ENCODE measurements around the gene ADAMTS12. TPM values are rescaled to one million over a fixed set of nuclear protein-coding genes. Genes with fewer than 3 reads are reported as not detected.

Gene ADAMTS12
- total RNA-seq, 3 donors from 2014 or later (not counting 1 experiment from before 2014, with no cell fraction given) = not detected

DNA sequence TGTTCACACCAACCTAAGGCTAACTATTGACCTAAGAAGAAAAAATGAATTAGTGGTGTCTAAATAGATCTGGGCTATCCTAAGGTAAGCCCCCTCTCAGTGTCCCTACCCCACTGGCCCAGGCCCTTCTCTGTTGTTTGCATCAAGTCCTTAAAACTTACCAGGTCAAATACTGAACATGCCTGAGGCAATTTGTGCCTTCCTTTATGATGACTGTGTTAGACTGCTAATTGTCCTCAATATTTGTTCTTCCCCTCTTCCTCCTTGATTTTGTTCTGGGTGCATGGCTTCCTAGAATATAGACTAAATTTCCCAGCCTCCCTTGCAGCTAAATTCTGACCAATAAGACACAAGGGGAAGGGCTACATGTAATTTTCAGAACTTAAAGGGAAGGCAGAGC is 199.9 kb downstream of the ADAMTS12 start:
- Mint-ChIP-seq H3K27me3 (ENCODE audit: low read depth in 2 of 2) (no peaks in the 10 kb centered on the region), H3K36me3 (no peaks in the 10 kb centered on the region), H3K4me1 (no peaks in the 10 kb centered on the region), H3K4me3 (no peak overlapping the region), H3K27ac (no peak overlapping the region), H3K9me3 (peaks cover 5 to 6% of the 10 kb centered on the region in 2 donors)
- no peaks in the 10 kb centered on the region for H3K27me3 ChIP-seq (ENCODE audit: control insufficient read depth, insufficient read depth, low read length)
- DNase-seq = no peak
- no peak overlapping the region for H3K4me3 ChIP-seq (ENCODE audit: low read length)
- no peak overlapping the region for H3K27ac ChIP-seq (ENCODE audit: low read length)
- H3K36me3 ChIP-seq (ENCODE audit: control insufficient read depth, insufficient read depth, low read length) = no peaks in the 10 kb centered on the region
- H3K9me3 ChIP-seq (ENCODE audit: control insufficient read depth, insufficient read depth, low read length) = no peaks in the 10 kb centered on the region
- no peak for ATAC-seq
- intact Hi-C loops (cut with micrococcal nuclease) = no loop called here
- no peak for TF ChIP-seq CTCF (IDR thresholded peaks at IDR 0.05)
- no peaks in the 10 kb centered on the region for H3K4me1 ChIP-seq (ENCODE audit: control insufficient read depth, insufficient read depth, low read length)

DNA sequence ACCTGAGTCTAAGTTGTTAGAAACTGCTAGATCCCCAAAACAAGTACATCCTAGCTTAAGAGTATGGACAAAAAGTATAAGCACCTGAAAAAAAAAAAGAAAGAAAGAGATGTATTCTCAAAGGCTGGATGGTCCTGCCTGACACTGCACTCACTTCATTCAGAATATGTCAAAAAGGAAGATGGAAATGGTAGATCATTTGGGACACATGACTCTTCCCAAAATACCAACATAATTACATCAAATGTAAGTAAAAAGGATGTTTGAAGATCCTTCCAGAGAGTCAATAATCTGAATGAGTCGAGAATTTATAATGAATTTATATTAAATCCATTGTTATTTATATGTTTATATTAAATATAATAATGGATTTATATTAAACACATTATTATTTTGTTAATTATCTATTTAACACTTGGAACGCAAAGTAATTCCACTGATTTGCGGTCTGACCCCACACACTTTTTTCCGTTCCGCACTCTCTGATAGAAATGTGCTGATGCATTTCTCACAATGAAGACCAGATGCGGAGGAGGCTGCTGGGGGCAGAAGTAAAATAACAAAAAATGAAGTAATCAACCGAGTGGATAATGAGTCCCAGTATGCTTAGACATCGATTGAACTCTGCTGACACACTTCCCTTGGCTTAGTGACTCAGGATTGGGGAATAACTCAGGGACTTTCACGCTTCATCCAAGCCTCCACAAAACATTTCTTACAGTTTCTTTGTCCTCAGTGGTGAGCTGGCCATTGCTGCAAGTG is 201.2 kb downstream of the ADAMTS12 start:
- Mint-ChIP-seq H3K4me3 (no peak overlapping the region), H3K36me3 (no peaks in the 10 kb centered on the region), H3K4me1 (no peaks in the 10 kb centered on the region), H3K27ac (no peak overlapping the region), H3K27me3 (ENCODE audit: low read depth in 2 of 2) (no peaks in the 10 kb centered on the region), H3K9me3 (peaks cover 5 to 6% of the 10 kb centered on the region in 2 donors)
- intact Hi-C loops (cut with micrococcal nuclease) = no loop called here
- no peak for TF ChIP-seq CTCF (IDR thresholded peaks at IDR 0.05)
- no peaks in the 10 kb centered on the region for H3K9me3 ChIP-seq (ENCODE audit: control insufficient read depth, insufficient read depth, low read length)
- ATAC-seq = no peak
- no peaks in the 10 kb centered on the region for H3K27me3 ChIP-seq (ENCODE audit: control insufficient read depth, insufficient read depth, low read length)
- no peak for DNase-seq
- no peak overlapping the region for H3K4me3 ChIP-seq (ENCODE audit: low read length)
- H3K36me3 ChIP-seq (ENCODE audit: control insufficient read depth, insufficient read depth, low read length) = no peaks in the 10 kb centered on the region
- H3K27ac ChIP-seq (ENCODE audit: low read length) = no peak overlapping the region
- no peaks in the 10 kb centered on the region for H3K4me1 ChIP-seq (ENCODE audit: control insufficient read depth, insufficient read depth, low read length)
- WGBS (ENCODE audit: insufficient coverage) = 86% methylated on average over 8 of the region's 9 CpGs

- Histone ChIP-seq H3K9me3 (ENCODE audit: control insufficient read depth, insufficient read depth, low read length) (no peaks in the 10 kb centered on the region), H3K36me3 (ENCODE audit: control insufficient read depth, insufficient read depth, low read length) (no peaks in the 10 kb centered on the region), H3K27ac (ENCODE audit: low read length) (no peak overlapping the region), H3K4me3 (ENCODE audit: low read length) (no peak overlapping the region), H3K27me3 (ENCODE audit: control insufficient read depth, insufficient read depth, low read length) (no peaks in the 10 kb centered on the region), H3K4me1 (ENCODE audit: control insufficient read depth, insufficient read depth, low read length) (no peaks in the 10 kb centered on the region)
- H3K4me1 Mint-ChIP-seq = no peaks in the 10 kb centered on the region
- no peak for DNase-seq
- TF ChIP-seq CTCF (IDR thresholded peaks at IDR 0.05) = no peak
- H3K27ac Mint-ChIP-seq = no peak overlapping the region
- no peaks in the 10 kb centered on the region for H3K36me3 Mint-ChIP-seq
- H3K4me3 Mint-ChIP-seq = no peak overlapping the region
- peaks cover 0 to 2% of the 10 kb centered on the region in 2 donors for H3K9me3 Mint-ChIP-seq
- no peak for ATAC-seq
- 90% methylated on average over 4 of the region's 4 CpGs for WGBS (ENCODE audit: insufficient coverage)
- H3K27me3 Mint-ChIP-seq (ENCODE audit: low read depth in 2 of 2) = no peaks in the 10 kb centered on the region
- intact Hi-C loops (cut with micrococcal nuclease) = no loop called here
Measured at GRCh38 chr5:33688526-33688925, 203.3 kb downstream of the ADAMTS12 start.

DNA sequence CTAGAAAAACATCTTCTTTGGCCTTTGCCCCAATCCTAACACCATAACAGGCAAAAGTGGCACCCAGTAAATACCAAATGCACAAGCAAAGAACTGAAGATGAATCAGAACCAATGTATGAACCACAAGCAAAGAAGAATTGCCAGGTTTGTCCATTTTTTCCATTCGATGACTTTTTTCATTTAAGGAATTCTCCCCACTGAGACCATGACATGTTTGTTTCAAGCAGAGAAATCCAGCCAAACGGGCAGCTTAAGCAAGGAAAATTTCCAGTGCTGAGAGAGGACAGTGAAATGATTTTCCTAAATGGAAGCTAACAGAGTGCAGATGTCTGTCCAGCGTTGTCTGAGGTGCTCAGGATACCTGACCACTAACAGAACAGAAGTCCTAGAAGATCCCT is 203.7 kb downstream of the ADAMTS12 start:
- Histone ChIP-seq H3K4me3 (ENCODE audit: low read length) (no peak overlapping the region), H3K36me3 (ENCODE audit: control insufficient read depth, insufficient read depth, low read length) (no peaks in the 10 kb centered on the region), H3K9me3 (ENCODE audit: control insufficient read depth, insufficient read depth, low read length) (no peaks in the 10 kb centered on the region), H3K27ac (ENCODE audit: low read length) (no peak overlapping the region), H3K27me3 (ENCODE audit: control insufficient read depth, insufficient read depth, low read length) (no peaks in the 10 kb centered on the region), H3K4me1 (ENCODE audit: control insufficient read depth, insufficient read depth, low read length) (no peaks in the 10 kb centered on the region)
- intact Hi-C loops (cut with micrococcal nuclease) = no loop called here
- no peak for TF ChIP-seq CTCF (IDR thresholded peaks at IDR 0.05)
- Mint-ChIP-seq H3K9me3 (no peaks in the 10 kb centered on the region), H3K27ac (no peak overlapping the region), H3K27me3 (ENCODE audit: low read depth in 2 of 2) (no peaks in the 10 kb centered on the region), H3K36me3 (no peaks in the 10 kb centered on the region), H3K4me3 (no peak overlapping the region), H3K4me1 (no peaks in the 10 kb centered on the region)
- 79% methylated on average over 3 of the region's 3 CpGs for WGBS (ENCODE audit: insufficient coverage)
- ATAC-seq (no peak), DNase-seq (no peak)
